CD4-positive, alpha-beta T cell treated with Interleukin-17A for 4 hours (primary cell): ENCODE results near the gene TCAP.

Source experiments
- DNase-seq: peaks from one replicate; pipeline ENCODE4 v3.0.0-alpha.2; 2020; ENCODE audit warnings: mixed read lengths

Gene TCAP

DNA sequence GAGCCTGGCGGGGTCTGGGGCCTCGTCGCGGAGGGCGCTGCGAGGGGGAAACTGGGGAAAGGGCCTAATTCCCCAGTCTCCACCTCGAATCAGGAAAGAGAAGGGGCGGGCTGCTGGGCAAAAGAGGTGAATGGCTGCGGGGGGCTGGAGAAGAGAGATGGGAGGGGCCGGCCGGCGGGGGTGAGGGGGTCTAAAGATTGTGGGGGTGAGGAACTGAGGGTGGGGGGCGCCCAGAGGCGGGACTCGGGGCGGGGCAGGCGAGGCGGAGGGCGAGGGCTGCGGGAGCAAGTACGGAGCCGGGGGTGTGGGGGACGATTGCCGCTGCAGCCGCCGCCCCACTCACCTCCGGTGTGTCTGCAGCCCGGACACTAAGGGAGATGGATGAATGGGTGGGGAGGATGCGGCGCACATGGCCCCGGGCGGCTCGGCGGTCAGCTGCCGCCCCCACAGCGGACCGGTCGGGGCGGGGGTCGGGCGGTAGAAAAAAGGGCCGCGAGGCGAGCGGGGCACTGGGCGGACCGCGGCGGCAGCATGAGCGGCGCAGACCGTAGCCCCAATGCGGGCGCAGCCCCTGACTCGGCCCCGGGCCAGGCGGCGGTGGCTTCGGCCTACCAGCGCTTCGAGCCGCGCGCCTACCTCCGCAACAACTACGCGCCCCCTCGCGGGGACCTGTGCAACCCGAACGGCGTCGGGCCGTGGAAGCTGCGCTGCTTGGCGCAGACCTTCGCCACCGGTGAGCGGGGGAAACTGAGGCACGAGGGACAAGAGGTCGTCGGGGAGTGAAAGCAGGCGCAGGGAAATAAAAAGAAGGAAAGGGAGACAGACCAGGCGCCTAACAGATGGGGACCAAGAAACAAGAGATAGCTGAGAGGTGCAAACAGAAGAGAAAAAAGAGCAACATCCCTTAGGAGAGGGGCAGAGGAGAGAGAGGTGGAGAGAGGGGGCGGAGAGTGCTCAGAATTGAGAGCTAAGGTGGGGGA is 3.1 kb downstream of the TCAP start, which contains the start of gene PNMT:
Gene PNMT (plus strand): TSS at position 509 of the 980 bp plus-strand sequence. CDS start 23 bp downstream, at position 532.
- DNase-seq: peak; percentile 85

DNA sequence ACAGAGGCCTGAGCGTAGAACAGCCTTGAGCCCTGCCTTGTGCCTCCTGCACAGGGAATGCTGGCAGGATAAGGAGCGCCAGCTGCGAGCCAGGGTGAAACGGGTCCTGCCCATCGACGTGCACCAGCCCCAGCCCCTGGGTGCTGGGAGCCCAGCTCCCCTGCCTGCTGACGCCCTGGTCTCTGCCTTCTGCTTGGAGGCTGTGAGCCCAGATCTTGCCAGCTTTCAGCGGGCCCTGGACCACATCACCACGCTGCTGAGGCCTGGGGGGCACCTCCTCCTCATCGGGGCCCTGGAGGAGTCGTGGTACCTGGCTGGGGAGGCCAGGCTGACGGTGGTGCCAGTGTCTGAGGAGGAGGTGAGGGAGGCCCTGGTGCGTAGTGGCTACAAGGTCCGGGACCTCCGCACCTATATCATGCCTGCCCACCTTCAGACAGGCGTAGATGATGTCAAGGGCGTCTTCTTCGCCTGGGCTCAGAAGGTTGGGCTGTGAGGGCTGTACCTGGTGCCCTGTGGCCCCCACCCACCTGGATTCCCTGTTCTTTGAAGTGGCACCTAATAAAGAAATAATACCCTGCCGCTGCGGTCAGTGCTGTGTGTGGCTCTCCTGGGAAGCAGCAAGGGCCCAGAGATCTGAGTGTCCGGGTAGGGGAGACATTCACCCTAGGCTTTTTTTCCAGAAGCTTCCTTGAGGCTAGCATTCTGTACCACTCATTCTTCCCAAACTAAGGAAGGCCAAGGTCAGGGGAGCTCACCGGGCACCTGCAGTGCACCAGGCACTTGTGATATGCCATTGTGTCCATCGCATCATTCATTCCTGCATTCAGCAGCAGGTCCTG is 5.0 kb downstream of the TCAP start:
- no peak for DNase-seq

DNA sequence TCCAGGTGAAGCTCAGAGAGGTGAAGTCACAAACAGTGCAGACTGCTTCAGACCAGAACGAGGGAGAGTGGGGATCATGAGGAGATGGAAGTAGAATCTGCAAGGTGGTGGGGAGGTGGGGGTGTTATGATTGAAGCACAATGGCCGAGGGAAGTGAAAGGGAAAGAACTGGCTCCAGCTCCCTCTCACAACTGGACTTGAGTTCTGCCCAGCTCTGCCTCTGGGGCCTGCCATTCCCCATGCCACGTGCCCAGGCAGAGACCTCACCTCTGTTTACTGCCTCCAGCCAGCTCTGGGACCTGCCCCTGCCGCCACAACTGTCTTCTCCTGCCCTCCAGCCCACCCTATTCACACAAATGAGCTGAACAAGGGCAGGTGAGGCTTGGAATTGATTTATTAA is 5.6 kb downstream of the TCAP start:
- no peak for DNase-seq

DNA sequence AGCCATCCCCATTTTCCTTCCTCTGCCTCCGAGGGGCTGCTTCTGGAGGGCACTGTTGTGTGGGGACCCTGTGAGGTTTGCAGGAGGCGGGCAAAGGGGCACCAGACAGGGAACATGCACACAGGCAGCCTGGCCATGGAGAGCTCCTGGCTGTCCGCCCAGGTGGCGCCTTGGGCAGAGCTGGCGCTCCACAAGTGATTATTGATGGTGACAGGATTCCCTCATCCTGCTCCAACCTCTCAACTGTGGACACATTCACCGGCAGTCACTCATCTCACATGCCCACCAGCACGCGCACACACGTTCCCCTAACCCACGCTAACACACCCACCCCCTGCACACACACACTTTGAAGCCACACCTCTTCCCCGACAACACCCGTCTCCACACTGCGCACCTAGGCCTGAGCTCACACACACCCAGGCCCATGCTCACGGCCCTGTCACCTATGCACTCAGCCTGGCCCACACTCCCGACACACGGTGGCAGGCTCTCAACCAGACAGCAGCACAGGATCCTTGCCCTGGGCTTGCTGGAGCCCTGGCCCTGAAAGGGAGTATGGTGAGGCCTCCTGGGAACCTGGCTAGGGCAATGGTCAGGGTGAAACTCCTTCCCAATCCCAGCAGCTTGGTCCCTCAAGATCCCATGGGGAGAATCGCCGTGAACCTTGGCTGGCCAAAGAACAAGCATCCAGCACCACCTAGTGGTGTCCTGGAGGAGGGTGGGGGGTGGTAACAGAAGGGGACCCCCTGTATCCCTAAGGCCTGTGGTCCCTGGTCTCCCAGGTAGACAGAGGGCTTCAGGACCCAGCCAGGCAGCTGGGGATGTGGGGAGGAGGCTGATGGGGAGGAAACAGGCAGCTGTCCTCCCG is 6.7 kb downstream of the TCAP start:
- DNase-seq: peak; percentile 30

DNA sequence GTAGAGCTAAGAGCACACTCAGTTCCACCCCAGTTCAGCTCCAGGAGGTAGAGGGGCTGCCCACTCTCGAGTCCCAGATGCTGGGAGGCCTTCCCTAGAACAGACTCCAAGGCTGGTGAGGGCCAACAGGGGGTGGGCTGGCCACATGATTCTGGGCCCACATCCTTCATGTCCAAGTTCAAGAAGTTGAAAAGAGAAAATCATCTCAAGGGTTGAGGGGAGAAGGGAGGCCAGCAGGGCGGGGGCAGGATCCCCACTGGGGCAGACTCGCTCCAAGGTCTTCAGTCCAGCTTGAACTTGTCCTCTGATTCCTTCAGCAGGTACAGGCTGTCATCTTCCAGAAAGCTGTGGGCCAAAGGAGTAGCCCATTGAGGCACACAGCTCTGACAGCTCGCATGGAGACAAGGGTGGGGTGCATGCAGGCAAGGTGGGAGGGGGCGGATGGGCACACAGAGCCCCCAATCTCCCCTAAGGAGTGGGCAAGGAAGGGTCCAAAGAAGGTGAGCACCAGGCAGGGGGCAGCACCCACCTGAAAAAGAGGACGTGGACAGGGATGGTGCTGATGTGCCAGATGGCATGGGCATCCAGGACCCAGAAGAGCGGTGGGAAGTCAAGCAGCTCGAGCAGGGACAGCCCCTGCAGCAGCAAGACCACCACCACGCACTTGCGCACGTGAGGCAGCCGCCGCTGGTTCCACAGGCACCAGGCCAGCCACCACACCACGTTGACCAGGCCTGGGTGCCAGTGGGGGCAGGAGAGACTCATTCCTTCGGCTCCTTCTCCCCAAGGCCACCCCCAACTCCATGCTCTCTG is 7.6 kb downstream of the TCAP start:
- DNase-seq: no peak

DNA sequence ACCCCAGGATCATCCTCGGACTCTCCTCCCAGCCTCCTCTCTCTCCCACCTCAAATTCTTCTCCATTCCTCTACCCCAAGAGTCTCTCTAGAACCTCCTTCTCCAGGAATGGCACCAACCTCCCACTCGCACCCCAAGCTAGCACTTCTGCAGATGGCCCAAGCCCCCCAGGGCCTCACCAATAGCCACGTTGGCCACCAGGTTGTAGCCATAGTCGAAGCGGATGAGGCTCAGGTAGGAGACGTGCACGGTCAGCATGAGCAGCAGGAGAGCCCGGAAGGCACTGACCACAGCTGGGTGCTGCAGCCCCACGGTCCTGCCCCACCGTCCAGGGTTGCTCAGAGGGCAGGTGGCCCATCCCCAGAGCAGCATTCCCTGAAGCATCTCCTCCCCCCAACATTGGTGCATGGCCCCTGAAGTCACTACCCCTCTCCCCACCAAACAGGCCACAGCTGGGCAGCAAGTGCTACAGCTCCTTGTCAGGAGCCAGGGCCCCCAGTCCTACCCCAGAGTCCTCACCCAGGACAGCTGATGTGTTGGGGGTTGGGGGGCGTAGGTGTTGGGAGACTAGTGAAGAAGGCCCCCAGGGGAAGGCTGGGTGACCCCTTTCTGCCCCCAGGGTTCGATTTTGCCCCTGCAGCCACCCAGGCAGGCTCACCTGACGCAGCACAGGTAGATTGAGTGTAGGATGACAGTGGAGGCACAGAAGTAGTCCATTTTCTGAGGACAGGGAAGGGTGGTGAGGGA is 8.4 kb downstream of the TCAP start:
- no peak for DNase-seq

DNA sequence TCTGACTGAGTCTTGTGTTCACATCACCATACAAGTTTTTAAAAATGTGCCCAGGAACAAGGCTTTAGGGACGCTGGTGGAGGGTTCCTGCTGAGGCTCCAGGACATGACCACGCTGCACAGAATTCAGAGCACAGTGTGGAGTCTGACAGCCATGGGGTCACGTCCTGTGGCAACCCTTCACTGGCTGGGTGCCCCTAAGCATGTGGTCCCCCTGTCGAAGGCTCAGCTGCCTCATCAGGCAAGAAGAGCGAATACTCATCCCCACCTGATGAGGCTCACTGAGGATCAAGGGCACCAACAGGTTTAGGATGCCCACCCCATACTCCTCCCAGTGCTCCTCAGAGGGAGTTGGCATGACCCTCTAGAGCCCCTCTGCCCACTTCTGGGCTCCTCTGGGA is 9.0 kb downstream of the TCAP start:
- DNase-seq: no peak

DNA sequence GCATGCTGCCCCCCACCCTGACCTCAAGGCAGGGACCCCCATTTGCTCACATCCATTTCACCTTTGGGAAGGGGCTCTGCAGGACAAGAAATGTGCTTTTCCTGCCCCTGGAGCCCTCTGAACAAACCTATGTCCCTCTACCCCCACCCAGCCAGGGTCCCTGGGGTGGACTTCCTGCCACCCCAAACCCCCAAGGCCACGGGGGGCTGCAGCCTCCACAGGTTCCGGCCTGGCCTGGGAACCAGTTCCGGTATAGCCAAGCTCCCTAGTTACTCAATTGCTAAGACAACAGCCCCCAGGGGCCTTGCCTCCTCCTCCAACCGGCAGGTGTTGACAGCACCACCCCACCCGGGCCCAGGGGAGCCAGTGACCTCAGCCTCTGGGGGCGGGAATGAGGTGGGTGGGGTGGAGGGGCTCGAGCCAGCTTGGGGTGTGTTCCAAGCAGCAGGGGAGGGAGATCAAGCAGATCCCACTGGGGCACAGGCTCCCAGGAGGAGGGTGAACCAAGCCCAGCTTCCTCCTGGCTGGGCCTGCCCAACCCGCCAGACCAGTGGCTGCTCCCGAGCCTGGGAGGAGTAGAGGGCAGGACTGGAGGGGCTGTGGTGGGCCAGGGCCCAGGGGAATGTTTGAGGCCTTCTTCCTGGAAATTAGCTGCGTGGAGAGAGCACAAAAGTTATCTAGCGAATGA is 9.7 kb downstream of the TCAP start:
- no peak for DNase-seq

DNA sequence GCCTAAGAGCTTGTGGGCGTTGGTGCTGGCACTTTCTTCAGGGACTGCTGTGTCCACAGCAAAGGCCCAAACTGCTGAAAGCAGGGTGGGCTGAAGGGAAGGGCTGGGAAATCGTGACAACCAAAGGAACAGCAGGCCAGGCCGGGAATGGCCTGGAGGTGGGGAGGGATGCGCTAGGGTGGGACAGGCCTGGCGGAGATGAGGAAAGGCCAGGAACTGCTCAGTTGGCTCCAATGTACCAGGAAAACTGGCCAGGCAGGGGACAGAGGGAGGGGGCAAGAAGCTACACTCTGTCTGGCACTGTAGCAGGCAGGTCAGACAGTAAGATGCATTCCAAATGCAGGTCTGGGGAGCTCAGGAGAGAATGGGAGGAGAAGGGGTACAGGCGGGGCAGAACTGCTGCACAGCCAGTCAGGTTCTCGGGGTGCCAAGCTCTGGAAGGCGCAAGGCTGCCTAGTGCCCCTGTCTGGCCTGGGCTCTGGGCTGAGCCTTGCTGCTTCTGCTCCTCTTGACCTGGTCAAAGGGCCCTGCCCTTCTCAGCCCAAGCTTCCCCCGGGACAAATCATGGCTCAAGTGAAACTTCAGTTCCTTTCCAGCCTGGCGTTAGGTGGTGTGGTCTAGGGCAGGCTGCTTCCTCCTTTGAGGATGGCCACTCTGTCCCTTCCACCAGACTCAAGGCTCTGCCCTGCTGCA is 10.4 kb downstream of the TCAP start:
- no peak for DNase-seq

DNA sequence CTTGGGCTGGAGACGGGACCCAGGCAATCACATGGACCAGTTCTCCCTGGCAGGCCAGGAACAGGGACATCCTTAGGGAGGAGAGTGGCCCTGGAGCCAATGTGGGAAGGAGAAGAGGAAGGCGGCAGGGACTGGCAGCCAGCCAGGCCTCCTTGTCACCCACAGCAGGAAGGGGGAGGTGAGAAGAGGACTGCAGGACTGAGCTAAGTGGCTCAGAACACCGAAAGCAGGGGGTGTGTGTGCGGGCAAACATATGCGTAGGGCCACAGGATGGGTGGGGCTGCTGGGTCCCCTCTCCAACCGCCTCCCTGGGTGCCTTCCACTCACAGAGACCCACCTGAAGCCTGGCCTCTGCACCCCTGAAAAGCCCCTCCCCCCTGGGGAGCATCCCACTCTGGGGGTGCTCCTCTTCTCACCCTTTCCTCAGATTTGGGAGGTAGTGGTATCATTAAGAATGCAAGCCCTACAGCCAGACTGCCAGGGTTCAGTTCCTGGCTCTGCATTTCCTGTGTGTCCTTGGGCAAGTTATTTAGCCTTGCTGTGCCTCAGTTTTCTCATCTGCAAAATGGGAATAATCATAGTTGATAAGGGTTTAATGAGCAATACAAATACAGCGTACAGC is 11.2 kb downstream of the TCAP start:
- peak; percentile 62 for DNase-seq

DNA sequence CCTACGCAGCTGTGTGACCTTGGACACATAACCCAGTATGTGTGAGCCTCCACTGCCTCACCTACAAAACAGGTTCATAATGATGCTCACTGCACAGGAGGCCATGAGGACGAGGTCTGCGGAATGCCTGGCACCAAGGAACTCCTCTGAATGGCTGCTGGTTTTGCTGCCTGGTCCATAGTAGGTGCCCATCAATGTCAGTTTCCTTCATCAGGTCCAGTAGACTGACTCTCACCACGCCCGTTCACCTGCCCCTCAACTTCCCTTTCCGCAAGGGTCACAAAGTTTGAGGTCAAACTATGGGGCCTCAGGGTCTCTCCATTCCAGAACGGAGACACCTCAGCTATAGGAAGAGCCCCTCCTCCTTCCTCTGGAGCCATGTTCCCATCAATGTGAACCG is 11.9 kb downstream of the TCAP start:
- no peak for DNase-seq

DNA sequence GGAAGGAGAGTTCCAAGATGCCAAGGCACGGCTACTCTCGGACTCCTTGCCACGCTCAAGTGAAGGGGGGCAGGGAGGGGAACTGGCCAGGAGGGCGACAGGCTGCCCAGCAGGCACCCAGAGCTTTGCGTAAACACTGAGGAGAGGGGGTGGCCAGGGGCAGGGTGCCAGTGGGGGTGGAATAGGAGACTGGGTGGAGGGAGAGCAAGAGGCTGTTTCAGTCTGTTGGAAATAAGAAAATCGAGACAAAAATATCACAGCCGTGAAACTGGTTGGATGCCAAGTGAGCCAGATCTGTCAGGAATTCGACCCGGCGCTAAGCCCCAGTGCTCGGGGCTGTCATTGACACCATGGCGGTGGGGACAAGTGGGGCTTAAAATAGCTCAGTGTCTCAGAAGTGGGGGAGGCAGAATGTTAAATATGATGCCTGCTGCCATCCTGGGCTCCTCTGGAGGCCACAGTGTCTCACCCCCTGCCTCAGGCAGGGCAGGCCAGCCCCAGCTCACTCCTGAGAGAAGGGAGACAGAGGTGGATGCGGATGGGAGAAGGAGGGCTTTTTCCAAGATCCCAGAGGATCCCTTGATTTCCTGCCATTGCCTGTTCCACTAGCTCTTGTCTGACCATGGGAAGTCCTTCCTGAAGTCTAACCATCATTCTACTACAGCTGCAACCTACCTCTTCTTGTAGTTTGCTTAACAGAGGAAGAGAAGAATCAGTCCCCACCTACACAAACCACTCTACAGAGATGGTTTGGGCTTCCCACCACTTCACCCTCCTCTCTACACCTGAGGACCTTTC is 12.6 kb downstream of the TCAP start:
- DNase-seq: no peak

DNA sequence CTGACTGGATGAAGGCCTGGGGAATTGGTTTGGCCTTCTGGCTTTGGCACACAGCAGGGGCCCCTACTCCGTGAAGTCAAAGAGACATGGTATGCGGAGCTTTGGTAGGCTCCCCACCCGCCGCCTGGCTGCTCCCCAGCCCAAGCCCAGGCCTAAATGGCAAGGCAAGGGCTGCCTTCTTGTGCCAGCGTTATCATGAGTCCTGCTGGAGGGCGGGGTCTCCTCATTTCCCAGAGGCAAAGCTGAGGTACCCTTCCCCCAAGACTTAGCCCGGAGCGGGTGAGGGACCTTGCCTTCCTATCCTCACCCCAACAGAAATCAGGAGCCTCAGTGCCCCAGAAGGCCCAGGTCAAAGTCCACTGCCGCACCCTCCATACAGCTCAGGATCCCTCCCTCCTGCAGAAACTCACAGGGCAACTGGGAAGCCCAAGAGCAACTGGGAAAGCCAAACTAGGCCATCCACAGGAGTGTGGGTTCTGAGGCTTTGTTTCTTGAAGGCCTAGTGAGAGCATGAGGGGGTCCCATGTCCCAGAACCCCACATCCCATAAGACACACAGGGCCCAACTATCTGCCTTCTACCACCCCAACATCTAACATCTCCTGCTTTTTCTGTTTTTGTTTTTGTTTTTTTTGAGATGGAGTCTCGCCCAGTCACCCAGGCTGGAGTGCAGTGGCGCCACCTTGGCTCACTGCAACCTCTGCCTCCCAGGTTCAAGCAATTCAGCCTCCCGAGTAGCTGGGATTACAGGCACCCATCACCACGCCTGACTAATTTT is 13.4 kb downstream of the TCAP start:
- no peak for DNase-seq

DNA sequence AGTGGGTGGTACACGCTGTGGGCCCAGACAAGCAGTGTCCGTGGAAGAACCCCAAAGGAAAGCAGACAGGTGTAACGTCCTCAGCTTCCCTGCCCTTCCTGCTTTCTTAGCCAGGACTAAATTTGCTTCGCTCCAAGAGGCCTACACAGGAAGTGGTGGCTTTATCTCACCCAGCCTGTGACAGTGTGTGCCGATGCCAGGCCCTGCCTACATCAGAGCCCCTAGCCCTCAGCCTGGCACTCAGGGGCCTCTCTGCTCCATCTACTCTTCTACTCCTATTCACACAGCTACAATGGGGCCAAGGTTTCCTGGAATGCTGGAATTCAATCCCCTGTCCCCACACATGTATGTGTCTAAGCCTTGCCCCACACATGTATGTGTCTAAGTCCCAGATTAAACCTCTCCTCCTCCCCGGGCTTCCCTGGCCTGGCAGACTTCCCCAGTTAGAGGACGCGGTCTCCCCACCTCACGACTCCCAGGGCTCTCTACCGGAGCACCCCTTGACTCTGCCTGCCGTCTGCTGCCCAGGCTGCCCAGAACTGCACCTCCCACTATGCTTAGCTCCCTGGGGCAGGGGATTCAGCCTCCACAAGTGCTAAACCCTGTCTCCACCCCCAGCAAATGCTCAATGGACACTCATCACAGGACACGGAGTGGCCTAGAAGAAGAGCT is 14.5 kb downstream of the TCAP start:
- peak; percentile 69 for DNase-seq

DNA sequence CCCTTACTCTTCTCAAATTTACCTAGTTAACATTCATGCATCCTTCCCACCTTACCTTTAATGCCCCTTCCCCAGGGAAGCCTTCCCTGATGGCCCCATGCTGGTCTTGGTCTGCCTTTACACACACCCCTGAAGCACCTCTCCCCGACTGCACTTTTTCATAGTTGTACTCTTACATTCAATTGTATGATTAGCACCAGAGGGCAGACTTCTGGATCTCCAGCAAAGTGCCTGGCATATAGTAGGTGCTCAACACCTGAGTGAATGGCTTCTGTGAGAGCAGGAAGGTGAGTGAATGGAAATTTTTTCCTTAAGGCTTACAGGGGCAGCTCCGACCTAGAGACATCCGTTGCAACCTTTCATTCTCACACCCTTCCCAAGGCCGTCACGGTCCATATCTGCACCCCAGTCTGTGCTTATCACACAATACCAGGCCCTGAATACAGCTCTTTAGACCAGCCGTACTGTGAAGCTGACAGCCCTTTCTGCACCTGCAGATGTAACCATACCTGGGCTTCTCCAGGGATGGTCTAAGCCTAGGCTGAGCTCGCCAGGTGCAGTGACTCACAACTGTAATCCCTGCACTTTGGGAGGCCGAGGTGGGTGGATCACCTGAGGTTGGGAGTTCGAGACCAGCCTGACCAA is 18.3 kb downstream of the TCAP start:
- no peak for DNase-seq
